Activated CD4-positive, alpha-beta T cell treated with anti-CD3 and anti-CD28 coated beads, Interleukin-2, Interleukin-4, amounts not matched to agents 100 ng/mL and 50 ng/mL, durations not matched to agents 16 hours and 8 hours (primary cell): ENCODE data around the gene METAP2.
"Not testable (repeated sequence)": the region's sequence is repeated elsewhere in the genome, so short reads cannot be mapped to it uniquely, and the experiment has no call there.

Experiments used
- DNase-seq: peaks from one replicate; pipeline ENCODE4 v3.0.0-alpha.2; 2020; ENCODE audit warnings: low spot score

Gene METAP2

DNA sequence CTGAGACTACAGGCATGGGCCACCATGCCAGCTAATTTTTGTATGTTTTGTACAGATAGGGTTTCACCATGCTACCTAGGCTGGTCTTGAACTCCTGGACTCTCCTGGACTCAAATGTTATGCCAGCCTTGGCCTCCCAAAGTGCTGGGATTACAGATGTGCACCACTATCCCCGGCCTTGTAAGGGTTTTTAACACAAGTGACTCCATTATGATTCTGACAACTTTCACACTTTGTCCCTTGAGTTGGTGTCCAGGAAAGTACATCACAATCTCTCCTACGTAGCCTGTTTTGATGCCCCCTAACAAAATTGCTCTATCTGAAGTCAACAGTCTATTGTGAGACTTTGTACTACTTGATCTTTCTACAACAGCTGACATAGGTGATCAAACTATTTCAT, 11.4 kb upstream of the METAP2 start:
- no peak for DNase-seq

DNA sequence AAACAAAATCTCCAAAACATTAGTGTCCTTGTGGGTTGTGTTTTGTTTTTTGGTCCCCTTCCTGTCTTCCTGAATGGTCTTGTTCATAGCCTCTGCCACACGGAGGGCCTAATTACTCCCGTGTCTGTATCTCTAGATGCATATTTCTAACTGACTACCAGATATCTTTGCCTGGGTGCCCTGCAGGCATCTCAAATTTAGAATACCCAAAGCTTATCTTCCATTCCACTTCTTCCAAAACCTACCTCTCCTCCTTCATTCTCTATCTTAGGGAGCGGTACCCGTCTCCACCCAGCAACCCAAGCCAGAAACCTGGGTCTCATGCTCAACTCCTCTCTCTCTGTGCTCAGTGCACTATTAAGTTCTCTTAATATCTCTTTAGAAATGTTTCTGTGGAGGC, 10.9 kb upstream of the METAP2 start:
- no peak for DNase-seq

GRCh38 chr12:95463776-95464175, 10.2 kb upstream of the METAP2 start:
- DNase-seq: not testable (repeated sequence)

GRCh38 chr12:95465275-95465674, 8.7 kb upstream of the METAP2 start:
- DNase-seq: no peak

- no peak for DNase-seq
Observed at GRCh38 chr12:95470300-95470699, 3.7 kb upstream of the METAP2 start.

DNA sequence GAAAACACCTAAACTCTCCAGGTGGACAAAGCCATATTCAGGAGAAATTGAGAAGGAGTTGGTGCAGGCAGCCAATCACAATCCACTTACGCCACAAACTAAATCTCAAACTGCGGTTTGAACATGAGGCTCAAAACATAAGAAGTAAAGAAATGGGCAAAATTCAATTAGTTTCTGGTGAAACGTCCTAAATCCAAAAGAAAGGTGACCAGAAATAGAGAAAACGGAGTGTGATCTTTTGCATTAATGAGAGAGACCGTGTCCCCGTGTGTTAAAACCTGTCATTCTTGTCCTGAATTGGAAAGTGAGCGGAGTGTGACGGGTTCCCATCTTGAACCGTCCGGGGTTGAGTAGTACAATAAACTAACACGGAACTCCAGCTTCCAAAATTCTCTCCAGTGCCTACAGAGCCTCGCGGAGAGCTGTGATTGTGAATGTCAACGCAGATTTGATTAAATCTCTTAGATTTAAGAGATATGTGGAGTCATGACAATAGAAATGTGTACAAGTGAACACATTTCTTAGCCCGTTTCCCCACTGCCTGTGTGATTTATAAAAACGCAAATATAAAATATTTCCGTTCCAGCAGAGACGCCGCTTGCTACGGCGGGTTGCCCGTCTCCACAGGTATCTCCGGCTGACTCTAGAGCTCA, 595 bp upstream of the METAP2 start:
- DNase-seq: peak; percentile 22

GRCh38 chr12:95474660-95474958, 657 bp downstream of the METAP2 start:
- peak; percentile 4 for DNase-seq

GRCh38 chr12:95480230-95480629, 6.3 kb downstream of the METAP2 start:
- DNase-seq: no peak

DNA sequence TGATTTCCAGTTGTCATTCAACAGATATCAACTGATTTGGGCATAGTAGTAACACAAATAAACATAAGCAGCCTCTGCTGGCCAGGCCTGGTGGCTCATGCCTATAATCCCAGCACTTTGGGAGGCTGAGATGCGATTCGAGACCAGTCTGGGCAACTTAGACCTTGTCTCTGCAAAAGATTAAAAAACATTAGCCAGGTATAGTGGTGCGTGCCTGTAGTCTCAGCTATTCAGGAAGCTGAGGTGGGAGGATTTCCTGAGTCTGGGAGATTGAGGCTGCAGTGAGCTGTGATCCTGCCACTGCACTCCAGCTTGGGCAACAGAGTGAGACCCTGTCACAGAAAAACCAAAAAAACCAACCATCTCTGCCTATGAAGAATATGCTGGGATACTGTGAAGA, 7.1 kb downstream of the METAP2 start:
- no peak for DNase-seq

- no peak for DNase-seq
Observed at GRCh38 chr12:95481888-95482287, 7.9 kb downstream of the METAP2 start.

GRCh38 chr12:95482564-95482963, 8.6 kb downstream of the METAP2 start:
- not testable (repeated sequence) for DNase-seq

- no peak for DNase-seq
Observed at GRCh38 chr12:95484524-95484923, 10.6 kb downstream of the METAP2 start.

DNA sequence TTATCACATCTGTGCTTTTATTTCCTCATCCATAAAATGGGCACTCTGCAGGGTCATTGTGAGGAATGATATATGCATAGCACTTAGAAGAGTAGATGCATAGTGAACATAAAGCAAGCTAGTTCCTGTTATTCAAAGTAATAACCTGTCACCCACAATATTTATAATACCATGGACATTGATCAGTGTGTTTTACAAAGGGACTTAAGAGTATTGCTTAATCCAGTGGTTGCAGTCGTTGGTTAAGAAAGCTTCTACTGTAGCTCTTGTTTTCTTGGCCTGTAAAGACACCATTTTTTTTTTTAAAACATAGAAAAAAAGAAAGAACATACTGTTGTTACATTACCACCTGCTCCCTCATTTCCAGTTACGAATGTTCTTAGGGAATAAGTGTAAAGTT, 13.1 kb downstream of the METAP2 start:
- no peak for DNase-seq

GRCh38 chr12:95492462-95492861, 18.5 kb downstream of the METAP2 start:
- no peak for DNase-seq

- DNase-seq: no peak
Observed at GRCh38 chr12:95494888-95495287, 20.9 kb downstream of the METAP2 start.

GRCh38 chr12:95495433-95495832, 21.5 kb downstream of the METAP2 start:
- DNase-seq: no peak

GRCh38 chr12:95497031-95497430, 23.1 kb downstream of the METAP2 start:
- DNase-seq: no peak

GRCh38 chr12:95498968-95499367, 25.0 kb downstream of the METAP2 start:
- no peak for DNase-seq

- no peak for DNase-seq
Observed at GRCh38 chr12:95499772-95500171, 25.8 kb downstream of the METAP2 start.

- no peak for DNase-seq
Observed at GRCh38 chr12:95504140-95504539, 30.2 kb downstream of the METAP2 start.

GRCh38 chr12:95505039-95505438, 31.1 kb downstream of the METAP2 start:
- DNase-seq: no peak

DNA sequence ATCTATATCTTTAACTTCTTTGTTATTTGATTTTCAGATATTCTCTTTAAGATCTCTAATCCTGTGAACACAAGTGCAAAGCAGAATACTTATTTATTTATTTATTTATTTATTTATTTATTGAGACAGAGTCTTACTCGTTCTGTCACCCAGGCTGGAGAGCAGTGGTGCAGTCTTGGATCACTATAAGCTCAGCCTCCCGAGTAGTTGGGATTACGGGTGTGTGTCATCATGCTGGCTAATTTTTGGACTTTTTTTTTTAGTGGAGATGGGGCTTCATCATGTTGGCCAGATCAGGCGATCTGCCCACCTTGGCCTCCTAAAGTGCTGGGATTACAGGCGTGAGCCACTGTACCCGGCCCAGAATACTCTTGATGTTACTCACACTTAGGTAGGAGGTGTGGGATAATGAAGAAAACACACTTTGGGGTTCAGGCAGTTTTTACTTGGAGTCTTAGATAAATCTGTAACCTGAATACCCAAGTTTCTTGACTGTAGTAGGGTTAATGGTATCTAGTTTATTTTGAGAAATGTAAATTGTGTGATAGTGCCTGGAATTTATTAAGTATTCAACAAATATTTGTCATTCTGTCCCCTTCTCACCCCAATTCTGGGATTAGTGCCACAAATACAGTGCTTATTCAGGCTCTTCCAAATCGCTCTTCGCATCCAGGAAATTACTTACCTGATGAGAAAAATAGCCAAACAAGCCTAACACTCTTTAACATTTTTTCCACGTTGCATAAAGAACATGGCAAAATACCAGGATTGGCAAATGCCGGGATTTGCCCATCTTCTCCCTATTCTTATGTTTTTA, 33.0 kb downstream of the METAP2 start:
- no peak for DNase-seq

DNA sequence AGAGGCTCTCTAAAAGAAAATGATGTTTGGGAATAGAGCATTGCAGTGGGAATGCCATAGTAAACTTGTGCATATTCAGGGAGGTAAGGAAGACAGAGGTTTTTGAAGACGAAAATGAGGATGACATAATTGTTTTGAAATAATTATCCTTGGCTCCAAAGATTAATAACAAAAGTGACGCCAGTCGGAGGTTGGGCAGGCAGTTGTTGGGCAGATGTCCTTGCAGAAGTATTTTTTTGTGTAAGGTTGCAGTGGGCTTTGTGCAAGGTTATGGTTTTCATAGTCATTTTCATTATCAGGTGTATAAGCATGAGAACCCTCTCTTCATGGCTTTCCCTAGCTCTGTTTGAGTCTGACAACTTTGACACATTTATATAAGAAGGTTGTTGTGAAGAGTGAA, 35.3 kb downstream of the METAP2 start:
- no peak for DNase-seq

DNA sequence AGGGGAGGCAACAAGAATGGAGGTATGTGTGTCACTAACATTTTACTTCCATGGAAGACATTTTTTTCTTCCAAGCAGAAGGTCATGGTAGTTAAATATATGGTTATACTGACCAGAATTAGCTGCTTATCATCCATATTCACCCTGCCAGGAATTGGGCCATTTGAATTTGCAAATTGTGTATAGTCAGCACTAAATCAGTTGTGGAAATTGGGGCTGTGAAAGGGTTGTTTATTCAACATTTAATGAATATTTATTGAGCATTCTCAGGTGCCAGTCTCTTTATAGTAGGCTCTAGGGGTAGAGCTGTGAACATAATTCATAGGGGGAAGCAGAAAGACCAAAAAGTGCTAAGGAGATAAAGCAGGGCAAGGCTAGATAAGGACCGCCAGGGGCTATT, 38.0 kb downstream of the METAP2 start:
- no peak for DNase-seq
